ENCODE results near the gene MZF1. TPM values are rescaled to one million over a fixed set of nuclear protein-coding genes. Genes with fewer than 3 reads are reported as not detected.
A peak's percentile ranks its signal among the peaks of the same experiment; 100 is the strongest.

MZF1 gene
- total and polyA plus RNA-seq, 9 of the 15 experiments (the other 6 are each of a cell fraction or from before 2014, with no cell fraction given) = 0.31 to 29.3 (median 11.5) TPM

- peaks cover 33% of the 10 kb centered on the region for H3K36me3 ChIP-seq (ENCODE audit: control insufficient read depth, insufficient read depth, low read length)
- H3K27ac ChIP-seq (ENCODE audit: extremely low read depth, low read depth, low read length) = peak overlapping the region; percentile 94
- H3K27me3 ChIP-seq (ENCODE audit: control insufficient read depth in 2 of 2, insufficient read depth in 2 of 2, low read length in 2 of 2) = no peaks in the 10 kb centered on the region
- H3K4me1 ChIP-seq (replicated peaks in 1 of 2; ENCODE audit: control insufficient read depth in 2 of 2, insufficient read depth in 2 of 2, low read length in 2 of 2) = peaks cover 33 to 74% of the 10 kb centered on the region in 2 experiments
- H3K4me3 ChIP-seq = peak overlapping the region; percentile 92
- in situ Hi-C loops (cut with MboI) = no loop called here
- ATAC-seq (peak; percentile 79), DNase-seq (ENCODE audit: extremely low read depth in 1 of 4, low spot score in 3 of 4) (peak; percentile 80 to 99 (median 86)), FAIRE-seq (peak; percentile 98)
- CTCF ChIA-PET (ENCODE audit: low intra/inter-chr PET ratio) = no interaction called here
- intact Hi-C loops (cut with micrococcal nuclease) = no loop called here
- peaks cover 3% of the 10 kb centered on the region for H3K9me1 ChIP-seq (ENCODE audit: control insufficient read depth, insufficient read depth, low read length)
- POLR2A ChIA-PET = interaction anchor here (0.6 to 2.7 kb wide), 11 partner anchors 10 to 765 kb away, joined by 3 to 24 read pairs (median 6); partner anchors contain the start of genes MZF1, TRIM28, ZBTB45 and ZNF324
- WGBS (ENCODE audit: insufficient coverage, low coverage, missing lambda C conversion rate) = under 1% methylated on average over 33 of the region's 76 CpGs
- H3K9me3 ChIP-seq (replicated peaks; ENCODE audit: control insufficient read depth, insufficient read depth, low read depth, low read length) = no peaks in the 10 kb centered on the region
- peak overlapping the region; percentile 98 for H3K4me2 ChIP-seq (ENCODE audit: insufficient read depth, low read length)
- peaks cover 57% of the 10 kb centered on the region for H3K79me2 ChIP-seq (ENCODE audit: control insufficient read depth, insufficient read depth, low read length)
- H4K20me1 ChIP-seq (replicated peaks; ENCODE audit: control insufficient read depth, insufficient read depth, low read length) = no peaks in the 10 kb centered on the region
- peak overlapping the region; percentile 92 to 98 for H3K9ac ChIP-seq (ENCODE audit: insufficient read depth in 1 of 2, low read depth in 2 of 2, low read length in 2 of 2)
- H2AFZ ChIP-seq (ENCODE audit: low read depth, low read length) = peak overlapping the region; percentile 99
- BruUV-seq (replicated peaks) = no TSS peak
- no peak for TF ChIP-seq ZNF445 (CRISPR knock-in tag; IDR thresholded peaks at IDR 0.05; ENCODE audit: low read depth)
- no peak for TF ChIP-seq ZNF197 (CRISPR knock-in tag; IDR thresholded peaks at IDR 0.05; ENCODE audit: low read depth)
- no peak for TF ChIP-seq NFATC3 (IDR thresholded peaks at IDR 0.05)
- TF ChIP-seq ZNF431 (CRISPR knock-in tag; IDR thresholded peaks at IDR 0.05) = no peak
- no peak for TF ChIP-seq USF1 (CRISPR knock-in tag; IDR thresholded peaks at IDR 0.05)
- TF ChIP-seq HMG20B (CRISPR knock-in tag; IDR thresholded peaks at IDR 0.05) = no peak
- 0 out of 4 replicates have a peak, but pooled peaks of 1 of the 2 experiments have one; percentile 23 for TF ChIP-seq NONO (IDR thresholded peaks at IDR 0.05; ENCODE audit: low read depth in 2 of 2, low read length in 1 of 2)
- TF ChIP-seq, protein P1, sequence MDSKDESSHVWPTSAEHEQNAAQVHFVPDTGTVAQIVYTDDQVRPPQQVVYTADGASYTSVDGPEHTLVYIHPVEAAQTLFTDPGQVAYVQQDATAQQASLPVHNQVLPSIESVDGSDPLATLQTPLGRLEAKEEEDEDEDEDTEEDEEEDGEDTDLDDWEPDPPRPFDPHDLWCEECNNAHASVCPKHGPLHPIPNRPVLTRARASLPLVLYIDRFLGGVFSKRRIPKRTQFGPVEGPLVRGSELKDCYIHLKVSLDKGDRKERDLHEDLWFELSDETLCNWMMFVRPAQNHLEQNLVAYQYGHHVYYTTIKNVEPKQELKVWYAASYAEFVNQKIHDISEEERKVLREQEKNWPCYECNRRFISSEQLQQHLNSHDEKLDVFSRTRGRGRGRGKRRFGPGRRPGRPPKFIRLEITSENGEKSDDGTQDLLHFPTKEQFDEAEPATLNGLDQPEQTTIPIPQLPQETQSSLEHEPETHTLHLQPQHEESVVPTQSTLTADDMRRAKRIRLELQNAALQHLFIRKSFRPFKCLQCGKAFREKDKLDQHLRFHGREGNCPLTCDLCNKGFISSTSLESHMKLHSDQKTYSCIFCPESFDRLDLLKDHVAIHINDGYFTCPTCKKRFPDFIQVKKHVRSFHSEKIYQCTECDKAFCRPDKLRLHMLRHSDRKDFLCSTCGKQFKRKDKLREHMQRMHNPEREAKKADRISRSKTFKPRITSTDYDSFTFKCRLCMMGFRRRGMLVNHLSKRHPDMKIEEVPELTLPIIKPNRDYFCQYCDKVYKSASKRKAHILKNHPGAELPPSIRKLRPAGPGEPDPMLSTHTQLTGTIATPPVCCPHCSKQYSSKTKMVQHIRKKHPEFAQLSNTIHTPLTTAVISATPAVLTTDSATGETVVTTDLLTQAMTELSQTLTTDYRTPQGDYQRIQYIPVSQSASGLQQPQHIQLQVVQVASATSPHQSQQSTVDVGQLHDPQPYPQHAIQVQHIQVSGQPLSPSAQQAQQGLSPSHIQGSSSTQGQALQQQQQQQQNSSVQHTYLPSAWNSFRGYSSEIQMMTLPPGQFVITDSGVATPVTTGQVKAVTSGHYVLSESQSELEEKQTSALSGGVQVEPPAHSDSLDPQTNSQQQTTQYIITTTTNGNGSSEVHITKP (IDR thresholded peaks at IDR 0.05; ENCODE audit: partially characterized antibody) = no peak
- TF ChIP-seq ERF (CRISPR knock-in tag; IDR thresholded peaks at IDR 0.05) = peak; percentile 40; the same call in 1 of the 2 replicates
- TF ChIP-seq, protein P2, sequence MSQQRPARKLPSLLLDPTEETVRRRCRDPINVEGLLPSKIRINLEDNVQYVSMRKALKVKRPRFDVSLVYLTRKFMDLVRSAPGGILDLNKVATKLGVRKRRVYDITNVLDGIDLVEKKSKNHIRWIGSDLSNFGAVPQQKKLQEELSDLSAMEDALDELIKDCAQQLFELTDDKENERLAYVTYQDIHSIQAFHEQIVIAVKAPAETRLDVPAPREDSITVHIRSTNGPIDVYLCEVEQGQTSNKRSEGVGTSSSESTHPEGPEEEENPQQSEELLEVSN (IDR thresholded peaks at IDR 0.05; ENCODE audit: borderline replicate concordance in 1 of 2, extremely low read depth in 1 of 2, insufficient read depth in 1 of 2, insufficient read length in 1 of 2, low read depth in 1 of 2, low read length in 1 of 2, poor library complexity in 1 of 2, severe bottlenecking in 1 of 2) = peak in 1 of 2 experiments; percentile 96
- no peak for TF ChIP-seq GATAD2B (IDR thresholded peaks at IDR 0.05; ENCODE audit: borderline replicate concordance)
- TF ChIP-seq, protein P3, sequence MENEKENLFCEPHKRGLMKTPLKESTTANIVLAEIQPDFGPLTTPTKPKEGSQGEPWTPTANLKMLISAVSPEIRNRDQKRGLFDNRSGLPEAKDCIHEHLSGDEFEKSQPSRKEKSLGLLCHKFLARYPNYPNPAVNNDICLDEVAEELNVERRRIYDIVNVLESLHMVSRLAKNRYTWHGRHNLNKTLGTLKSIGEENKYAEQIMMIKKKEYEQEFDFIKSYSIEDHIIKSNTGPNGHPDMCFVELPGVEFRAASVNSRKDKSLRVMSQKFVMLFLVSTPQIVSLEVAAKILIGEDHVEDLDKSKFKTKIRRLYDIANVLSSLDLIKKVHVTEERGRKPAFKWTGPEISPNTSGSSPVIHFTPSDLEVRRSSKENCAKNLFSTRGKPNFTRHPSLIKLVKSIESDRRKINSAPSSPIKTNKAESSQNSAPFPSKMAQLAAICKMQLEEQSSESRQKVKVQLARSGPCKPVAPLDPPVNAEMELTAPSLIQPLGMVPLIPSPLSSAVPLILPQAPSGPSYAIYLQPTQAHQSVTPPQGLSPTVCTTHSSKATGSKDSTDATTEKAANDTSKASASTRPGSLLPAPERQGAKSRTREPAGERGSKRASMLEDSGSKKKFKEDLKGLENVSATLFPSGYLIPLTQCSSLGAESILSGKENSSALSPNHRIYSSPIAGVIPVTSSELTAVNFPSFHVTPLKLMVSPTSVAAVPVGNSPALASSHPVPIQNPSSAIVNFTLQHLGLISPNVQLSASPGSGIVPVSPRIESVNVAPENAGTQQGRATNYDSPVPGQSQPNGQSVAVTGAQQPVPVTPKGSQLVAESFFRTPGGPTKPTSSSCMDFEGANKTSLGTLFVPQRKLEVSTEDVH (IDR thresholded peaks at IDR 0.05; ENCODE audit: low read depth, partially characterized antibody) = peak; percentile 78
Measured at GRCh38 chr19:58558623-58559274, 14.4 kb downstream of the MZF1 start.

Data from K562 (cell line).